Hepatocyte (in vitro differentiated cells): Measurements from ENCODE around the gene IZUMO1.
"Not testable (repeated sequence)": the region's sequence is repeated elsewhere in the genome, so short reads cannot be mapped to it uniquely, and the experiment has no call there.

ENCODE experiments used
- EZH2 ChIP-seq: fragments of 200-600 bp; sonication (generic); IDR thresholded peaks from 2 replicates; pipeline ENCODE4 v1.6.1; 2016; ENCODE audit warnings: antibody characterized with exemption, mild to moderate bottlenecking, borderline replicate concordance
- TF ChIP-seq, protein P1 (sequence below): fragments of 200-600 bp; sonication (generic); IDR thresholded peaks from 2 replicates; pipeline ENCODE4 v1.5.1; 2016; ENCODE audit warnings: antibody characterized with exemption, mild to moderate bottlenecking; ENCODE audit not compliant: poor library complexity

GRCh38 chr19:48768171-48768753, 21.6 kb upstream of the IZUMO1 start:
- TF ChIP-seq EZH2, result not testable (repeated sequence)
- TF ChIP-seq, protein P1, sequence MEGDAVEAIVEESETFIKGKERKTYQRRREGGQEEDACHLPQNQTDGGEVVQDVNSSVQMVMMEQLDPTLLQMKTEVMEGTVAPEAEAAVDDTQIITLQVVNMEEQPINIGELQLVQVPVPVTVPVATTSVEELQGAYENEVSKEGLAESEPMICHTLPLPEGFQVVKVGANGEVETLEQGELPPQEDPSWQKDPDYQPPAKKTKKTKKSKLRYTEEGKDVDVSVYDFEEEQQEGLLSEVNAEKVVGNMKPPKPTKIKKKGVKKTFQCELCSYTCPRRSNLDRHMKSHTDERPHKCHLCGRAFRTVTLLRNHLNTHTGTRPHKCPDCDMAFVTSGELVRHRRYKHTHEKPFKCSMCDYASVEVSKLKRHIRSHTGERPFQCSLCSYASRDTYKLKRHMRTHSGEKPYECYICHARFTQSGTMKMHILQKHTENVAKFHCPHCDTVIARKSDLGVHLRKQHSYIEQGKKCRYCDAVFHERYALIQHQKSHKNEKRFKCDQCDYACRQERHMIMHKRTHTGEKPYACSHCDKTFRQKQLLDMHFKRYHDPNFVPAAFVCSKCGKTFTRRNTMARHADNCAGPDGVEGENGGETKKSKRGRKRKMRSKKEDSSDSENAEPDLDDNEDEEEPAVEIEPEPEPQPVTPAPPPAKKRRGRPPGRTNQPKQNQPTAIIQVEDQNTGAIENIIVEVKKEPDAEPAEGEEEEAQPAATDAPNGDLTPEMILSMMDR, result not testable (repeated sequence)
